Measurements from ENCODE around the gene FES. TPM values are rescaled to one million over a fixed set of nuclear protein-coding genes. Genes with fewer than 3 reads are reported as not detected.
"Not testable (repeated sequence)": the region's sequence is repeated elsewhere in the genome, so short reads cannot be mapped to it uniquely, and the experiment has no call there.

The FES gene
- total RNA-seq, 1 donor from 2014 or later = 13.8 TPM

DNA sequence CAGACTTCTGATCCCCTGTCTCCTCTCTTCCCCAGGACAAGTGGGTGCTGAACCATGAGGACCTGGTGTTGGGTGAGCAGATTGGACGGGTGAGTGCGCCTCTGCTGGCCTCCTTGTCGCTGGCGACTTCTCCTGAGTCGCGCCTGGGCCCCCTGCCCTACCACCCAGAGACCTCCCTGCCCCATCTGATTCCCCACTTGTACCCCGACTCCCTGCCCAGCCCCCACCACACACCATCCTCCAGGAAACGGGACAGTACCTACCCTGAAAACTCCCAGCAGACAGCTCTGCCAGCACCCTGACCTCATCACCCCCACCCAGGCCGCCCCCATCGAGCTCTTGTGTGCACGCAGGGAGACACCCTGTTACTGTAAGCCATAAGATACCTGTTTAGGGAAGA, 7.7 kb downstream of the FES start:
- Mint-ChIP-seq H3K36me3 (ENCODE audit: insufficient read depth) (peaks cover 5% of the 10 kb centered on the region), H3K9me3 (ENCODE audit: low read depth) (no peaks in the 10 kb centered on the region), H3K27me3 (no peaks in the 10 kb centered on the region), H3K4me1 (ENCODE audit: low read depth) (no peaks in the 10 kb centered on the region), H3K4me3 (ENCODE audit: low read depth) (no peak overlapping the region), H3K27ac (no peak overlapping the region)
- no peak for DNase-seq (ENCODE audit: low spot score, unreplicated experiment)
- TF ChIP-seq, protein P1, sequence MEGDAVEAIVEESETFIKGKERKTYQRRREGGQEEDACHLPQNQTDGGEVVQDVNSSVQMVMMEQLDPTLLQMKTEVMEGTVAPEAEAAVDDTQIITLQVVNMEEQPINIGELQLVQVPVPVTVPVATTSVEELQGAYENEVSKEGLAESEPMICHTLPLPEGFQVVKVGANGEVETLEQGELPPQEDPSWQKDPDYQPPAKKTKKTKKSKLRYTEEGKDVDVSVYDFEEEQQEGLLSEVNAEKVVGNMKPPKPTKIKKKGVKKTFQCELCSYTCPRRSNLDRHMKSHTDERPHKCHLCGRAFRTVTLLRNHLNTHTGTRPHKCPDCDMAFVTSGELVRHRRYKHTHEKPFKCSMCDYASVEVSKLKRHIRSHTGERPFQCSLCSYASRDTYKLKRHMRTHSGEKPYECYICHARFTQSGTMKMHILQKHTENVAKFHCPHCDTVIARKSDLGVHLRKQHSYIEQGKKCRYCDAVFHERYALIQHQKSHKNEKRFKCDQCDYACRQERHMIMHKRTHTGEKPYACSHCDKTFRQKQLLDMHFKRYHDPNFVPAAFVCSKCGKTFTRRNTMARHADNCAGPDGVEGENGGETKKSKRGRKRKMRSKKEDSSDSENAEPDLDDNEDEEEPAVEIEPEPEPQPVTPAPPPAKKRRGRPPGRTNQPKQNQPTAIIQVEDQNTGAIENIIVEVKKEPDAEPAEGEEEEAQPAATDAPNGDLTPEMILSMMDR (IDR thresholded peaks at IDR 0.05; ENCODE audit: unreplicated experiment) = no peak

DNA sequence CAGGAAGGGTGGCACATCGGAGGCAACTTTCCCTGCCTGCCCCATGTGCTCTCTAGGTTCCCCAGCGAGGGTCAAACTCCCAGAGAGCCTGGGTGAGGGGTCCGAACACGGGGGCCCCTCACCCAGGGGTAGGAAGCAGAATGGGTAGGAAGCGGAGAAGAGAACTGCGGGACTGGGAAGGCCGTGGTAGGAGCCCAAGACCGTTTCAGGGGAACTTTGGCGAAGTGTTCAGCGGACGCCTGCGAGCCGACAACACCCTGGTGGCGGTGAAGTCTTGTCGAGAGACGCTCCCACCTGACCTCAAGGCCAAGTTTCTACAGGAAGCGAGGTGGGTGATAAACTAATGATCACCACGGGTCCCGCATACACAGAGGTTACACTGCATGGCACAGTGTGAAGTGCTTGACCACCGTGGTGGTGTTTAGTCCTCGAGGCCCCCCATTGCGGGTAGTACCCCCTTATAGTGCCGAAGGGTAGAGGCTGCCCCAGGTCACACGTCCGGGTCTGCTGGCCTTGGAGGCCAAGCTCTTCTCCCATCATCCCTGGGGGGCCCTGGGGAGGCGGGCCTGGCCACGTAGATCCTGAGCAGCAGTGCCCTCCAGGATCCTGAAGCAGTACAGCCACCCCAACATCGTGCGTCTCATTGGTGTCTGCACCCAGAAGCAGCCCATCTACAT, 8.3 kb downstream of the FES start:
- Mint-ChIP-seq H3K27me3 (no peaks in the 10 kb centered on the region), H3K27ac (no peak overlapping the region), H3K4me1 (ENCODE audit: low read depth) (no peaks in the 10 kb centered on the region), H3K36me3 (ENCODE audit: insufficient read depth) (peaks cover 5% of the 10 kb centered on the region), H3K4me3 (ENCODE audit: low read depth) (no peak overlapping the region), H3K9me3 (ENCODE audit: low read depth) (no peaks in the 10 kb centered on the region)
- TF ChIP-seq, protein P1 (IDR thresholded peaks at IDR 0.05; ENCODE audit: unreplicated experiment) = no peak
- no peak for DNase-seq (ENCODE audit: low spot score, unreplicated experiment)

DNA sequence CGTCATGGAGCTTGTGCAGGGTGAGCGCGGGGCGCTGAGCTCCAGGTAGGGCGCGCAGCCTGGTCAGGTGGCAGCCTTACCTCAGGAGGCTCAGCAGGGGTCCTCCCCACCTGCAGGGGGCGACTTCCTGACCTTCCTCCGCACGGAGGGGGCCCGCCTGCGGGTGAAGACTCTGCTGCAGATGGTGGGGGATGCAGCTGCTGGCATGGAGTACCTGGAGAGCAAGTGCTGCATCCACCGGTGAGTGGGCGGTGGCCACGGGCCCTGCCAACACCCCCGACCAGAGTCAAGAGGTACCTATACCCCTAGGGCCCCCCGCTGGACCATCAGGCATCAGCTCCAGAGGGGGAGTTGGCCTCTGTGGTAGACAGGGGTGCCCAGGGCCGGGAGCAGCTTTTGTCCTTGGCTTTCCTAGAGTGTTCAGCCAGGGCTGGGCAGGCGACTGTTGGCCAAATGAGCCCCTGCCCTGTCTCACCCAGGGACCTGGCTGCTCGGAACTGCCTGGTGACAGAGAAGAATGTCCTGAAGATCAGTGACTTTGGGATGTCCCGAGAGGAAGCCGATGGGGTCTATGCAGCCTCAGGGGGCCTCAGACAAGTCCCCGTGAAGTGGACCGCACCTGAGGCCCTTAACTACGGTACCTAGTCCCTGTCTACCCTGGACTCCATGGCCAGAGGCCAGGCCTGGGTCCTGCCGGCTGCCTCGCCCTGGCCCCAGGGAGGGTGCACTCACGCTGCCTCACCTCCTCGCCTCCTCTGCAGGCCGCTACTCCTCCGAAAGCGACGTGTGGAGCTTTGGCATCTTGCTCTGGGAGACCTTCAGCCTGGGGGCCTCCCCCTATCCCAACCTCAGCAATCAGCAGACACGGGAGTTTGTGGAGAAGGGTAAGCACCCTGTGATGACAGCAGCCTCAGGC, 9.1 kb downstream of the FES start:
- TF ChIP-seq, protein P1 (IDR thresholded peaks at IDR 0.05; ENCODE audit: unreplicated experiment) = peak; percentile 17
- Mint-ChIP-seq H3K36me3 (ENCODE audit: insufficient read depth) (peaks cover 5% of the 10 kb centered on the region), H3K9me3 (ENCODE audit: low read depth) (no peaks in the 10 kb centered on the region), H3K4me1 (ENCODE audit: low read depth) (no peaks in the 10 kb centered on the region), H3K4me3 (ENCODE audit: low read depth) (no peak overlapping the region), H3K27me3 (no peaks in the 10 kb centered on the region), H3K27ac (no peak overlapping the region)
- no peak for DNase-seq (ENCODE audit: low spot score, unreplicated experiment)

GRCh38 chr15:90895571-90896117, 11.3 kb downstream of the FES start:
- Mint-ChIP-seq H3K4me3 (ENCODE audit: low read depth) (no peak overlapping the region), H3K27me3 (peaks cover 3% of the 10 kb centered on the region), H3K27ac (no peak overlapping the region), H3K36me3 (ENCODE audit: insufficient read depth) (peaks cover 7% of the 10 kb centered on the region), H3K4me1 (ENCODE audit: low read depth) (peaks cover 2% of the 10 kb centered on the region), H3K9me3 (ENCODE audit: low read depth) (no peaks in the 10 kb centered on the region)
- no peak for DNase-seq (ENCODE audit: low spot score, unreplicated experiment)
- TF ChIP-seq, protein P1 (IDR thresholded peaks at IDR 0.05; ENCODE audit: unreplicated experiment) = no peak

GRCh38 chr15:90897131-90897655, 12.9 kb downstream of the FES start:
- not testable (repeated sequence) for H3K27ac Mint-ChIP-seq; DNase-seq (ENCODE audit: low spot score, unreplicated experiment); H3K9me3 Mint-ChIP-seq (ENCODE audit: low read depth); H3K4me3 Mint-ChIP-seq (ENCODE audit: low read depth); H3K36me3 Mint-ChIP-seq (ENCODE audit: insufficient read depth); H3K27me3 Mint-ChIP-seq
- H3K4me1 Mint-ChIP-seq (ENCODE audit: low read depth) = peaks cover 14% of the 10 kb centered on the region

Data from progenitor cell of endocrine pancreas (in vitro differentiated cells).